Panc1 (cell line): ENCODE results near the gene ATP13A3. TPM values are rescaled to one million over a fixed set of nuclear protein-coding genes. Genes with fewer than 3 reads are reported as not detected.

ENCODE experiments used
- ATAC-seq: fragments of 200-7000 bp; cut with Tn5 transposase; 2 replicates; pipeline ENCODE4 v1.9.1; 2020; ENCODE audit warnings: mild to moderate bottlenecking, moderate library complexity
- BruUV-seq: library from RNA; stranded (reverse); fragments of 400-500 nt; replicated peaks from 2 replicates; lab custom pipeline; 2021; lab: Mats Ljungman, UMichigan
- CTCF ChIA-PET: fragments of 300-600 bp; sonication (Branson Sonifier 250); formaldehyde crosslinking; loops from one replicate; lab custom pipeline; 2022; ENCODE audit warnings: antibody characterized with exemption; lab: Charles Lee
- POLR2A ChIA-PET: fragments of 300-600 bp; sonication (Branson Sonifier 250); formaldehyde crosslinking; loops from one replicate; lab custom pipeline; 2022; ENCODE audit warnings: antibody characterized with exemption; lab: Charles Lee
- DNase-seq: peaks from one replicate; pipeline ENCODE4 v3.0.0-alpha.2; 2010; ENCODE audit warnings: low read depth, low spot score
- H3K27ac ChIP-seq: 2 replicates; pipeline ENCODE4 v1.5.1; 2011; ENCODE audit warnings: mild to moderate bottlenecking, low read length, inconsistent platforms
- H3K27me3 ChIP-seq: fragments of 200-500 bp; sonication (Bioruptor generic); 2 replicates; pipeline ENCODE4 v1.6.0; 2014; ENCODE audit warnings: low read length, inconsistent platforms; ENCODE audit not compliant: control insufficient read depth, insufficient read depth
- H3K36me3 ChIP-seq: fragments of 200-500 bp; sonication (Bioruptor generic); 2 replicates; pipeline ENCODE4 v1.5.1; 2014; ENCODE audit warnings: inconsistent platforms, mild to moderate bottlenecking, low read length, moderate library complexity; ENCODE audit not compliant: control insufficient read depth, insufficient read depth
- H3K4me1 ChIP-seq: 2 replicates; pipeline ENCODE4 v1.5.1; 2011; ENCODE audit warnings: inconsistent platforms, mild to moderate bottlenecking, low read length, moderate library complexity; ENCODE audit not compliant: control insufficient read depth, insufficient read depth
- H3K4me3 ChIP-seq, 2 experiments: 2 replicates each; pipeline ENCODE4 v1.5.1; 2011 to 2012; ENCODE audit warnings: low read depth in 2 of 2, low read length in 2 of 2, mild to moderate bottlenecking in 2 of 2, inconsistent platforms in 1 of 2, moderate library complexity in 1 of 2
- H3K9me3 ChIP-seq: fragments of 200-500 bp; sonication (Bioruptor generic); 2 replicates; pipeline ENCODE4 v1.5.1; 2014; ENCODE audit warnings: low read depth, mild to moderate bottlenecking, inconsistent platforms, low read length, moderate library complexity; ENCODE audit not compliant: control insufficient read depth, insufficient read depth
- POLR2AphosphoS5 ChIP-seq: IDR thresholded peaks from 2 replicates; pipeline ENCODE4 v1.6.1; 2012; ENCODE audit warnings: mild to moderate bottlenecking, low read depth, low read length, moderate library complexity
- SIN3A ChIP-seq: IDR thresholded peaks from 2 replicates; pipeline ENCODE4 v1.6.1; 2012; ENCODE audit warnings: low read depth, mild to moderate bottlenecking, low read length, moderate library complexity, borderline replicate concordance; ENCODE audit not compliant: insufficient read depth
- TCF7L2 ChIP-seq: IDR thresholded peaks from 2 replicates; pipeline ENCODE4 v1.6.1; 2011; ENCODE audit warnings: mild to moderate bottlenecking, low read depth, low read length, inconsistent platforms
- in situ Hi-C: cut with HindIII; loops from 2 replicates; pipeline ENCODE4 v1.10.0; 2016; ENCODE audit warnings: low sequenced_read_pairs, low pct_unique_long_range_greater_than_20kb
- intact Hi-C: fragments of 100-400 bp; cut with micrococcal nuclease; formaldehyde crosslinking; loops from one replicate; pipeline ENCODE4 v1.10.0; 2022; ENCODE audit not compliant: unreplicated experiment
- total RNA-seq: library from RNA; stranded (reverse); gene quantifications from one replicate; pipeline ENCODE4 v1.2.1, GENCODE V29; 2021; ENCODE audit not compliant: unreplicated experiment
- TF ChIP-seq, protein P1 (sequence below), 2 experiments: IDR thresholded peaks; 2 replicates each; pipeline ENCODE4 v1.6.1; 2011 to 2012; ENCODE audit warnings: low read depth in 2 of 2, control low read depth in 1 of 2, low read length in 1 of 2, mild to moderate bottlenecking in 1 of 2, moderate library complexity in 1 of 2; ENCODE audit not compliant: insufficient read depth in 1 of 2
- TF ChIP-seq, protein P2 (sequence below): fragments of 450-650 bp; IDR thresholded peaks from 2 replicates; pipeline ENCODE4 v1.5.1; 2017; ENCODE audit warnings: mild to moderate bottlenecking

Gene ATP13A3
- total RNA-seq, 1 experiment from 2014 or later: 169 TPM

DNA sequence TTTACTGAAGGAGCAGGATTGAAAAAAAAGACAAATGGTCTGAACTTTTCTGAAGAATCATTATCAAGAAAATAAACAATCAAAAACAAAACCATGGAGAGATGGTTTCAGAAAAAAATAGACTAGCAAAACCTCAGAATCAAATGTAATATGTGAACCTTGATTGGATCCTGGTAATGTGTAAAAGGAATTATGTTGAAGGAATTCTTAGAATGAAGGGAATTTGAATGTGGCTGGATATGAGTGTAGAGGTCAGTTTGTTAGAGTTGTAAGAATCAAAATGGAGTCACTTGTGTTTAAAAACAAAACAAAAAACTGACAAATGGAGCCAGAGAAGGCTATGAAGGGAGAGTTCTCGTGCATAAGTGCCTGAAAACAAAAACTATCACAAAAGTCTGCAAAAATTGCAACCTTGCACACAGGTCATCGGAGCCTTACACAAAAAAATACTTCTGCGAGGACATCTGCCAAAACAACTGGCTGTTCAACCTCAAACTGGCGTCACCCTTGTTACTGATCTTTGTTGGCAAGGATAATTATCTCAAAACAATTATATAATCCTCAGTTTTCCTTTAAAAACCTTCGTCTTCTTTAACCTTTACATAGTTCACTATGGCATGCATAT lies 19.1 kb upstream of the ATP13A3 start:
- no peaks in the 10 kb centered on the region for H3K9me3 ChIP-seq
- DNase-seq (no peak), ATAC-seq (no peak)
- no peaks in the 10 kb centered on the region for H3K36me3 ChIP-seq
- no peak overlapping the region for H3K4me3 ChIP-seq
- POLR2A ChIA-PET: interaction anchor here (0.6 kb wide), 1 partner anchor 31 kb away, joined by 3 read pairs; no protein-coding TSS in a partner anchor
- intact Hi-C loops: no loop called here
- CTCF ChIA-PET: no interaction called here
- in situ Hi-C loops: no loop called here
- no peaks in the 10 kb centered on the region for H3K27me3 ChIP-seq
- peak overlapping the region; percentile 5; the same call in 1 of the 2 replicates for H3K27ac ChIP-seq
- TF ChIP-seq, protein P1, sequence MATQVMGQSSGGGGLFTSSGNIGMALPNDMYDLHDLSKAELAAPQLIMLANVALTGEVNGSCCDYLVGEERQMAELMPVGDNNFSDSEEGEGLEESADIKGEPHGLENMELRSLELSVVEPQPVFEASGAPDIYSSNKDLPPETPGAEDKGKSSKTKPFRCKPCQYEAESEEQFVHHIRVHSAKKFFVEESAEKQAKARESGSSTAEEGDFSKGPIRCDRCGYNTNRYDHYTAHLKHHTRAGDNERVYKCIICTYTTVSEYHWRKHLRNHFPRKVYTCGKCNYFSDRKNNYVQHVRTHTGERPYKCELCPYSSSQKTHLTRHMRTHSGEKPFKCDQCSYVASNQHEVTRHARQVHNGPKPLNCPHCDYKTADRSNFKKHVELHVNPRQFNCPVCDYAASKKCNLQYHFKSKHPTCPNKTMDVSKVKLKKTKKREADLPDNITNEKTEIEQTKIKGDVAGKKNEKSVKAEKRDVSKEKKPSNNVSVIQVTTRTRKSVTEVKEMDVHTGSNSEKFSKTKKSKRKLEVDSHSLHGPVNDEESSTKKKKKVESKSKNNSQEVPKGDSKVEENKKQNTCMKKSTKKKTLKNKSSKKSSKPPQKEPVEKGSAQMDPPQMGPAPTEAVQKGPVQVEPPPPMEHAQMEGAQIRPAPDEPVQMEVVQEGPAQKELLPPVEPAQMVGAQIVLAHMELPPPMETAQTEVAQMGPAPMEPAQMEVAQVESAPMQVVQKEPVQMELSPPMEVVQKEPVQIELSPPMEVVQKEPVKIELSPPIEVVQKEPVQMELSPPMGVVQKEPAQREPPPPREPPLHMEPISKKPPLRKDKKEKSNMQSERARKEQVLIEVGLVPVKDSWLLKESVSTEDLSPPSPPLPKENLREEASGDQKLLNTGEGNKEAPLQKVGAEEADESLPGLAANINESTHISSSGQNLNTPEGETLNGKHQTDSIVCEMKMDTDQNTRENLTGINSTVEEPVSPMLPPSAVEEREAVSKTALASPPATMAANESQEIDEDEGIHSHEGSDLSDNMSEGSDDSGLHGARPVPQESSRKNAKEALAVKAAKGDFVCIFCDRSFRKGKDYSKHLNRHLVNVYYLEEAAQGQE (IDR thresholded peaks at IDR 0.05; ENCODE audit: insufficient read depth in 1 of 2, low read depth in 2 of 2, low read length in 1 of 2): no peak
- no peak for TF ChIP-seq TCF7L2
- TF ChIP-seq POLR2AphosphoS5: no peak
- no peak for TF ChIP-seq SIN3A
- TF ChIP-seq, protein P2, sequence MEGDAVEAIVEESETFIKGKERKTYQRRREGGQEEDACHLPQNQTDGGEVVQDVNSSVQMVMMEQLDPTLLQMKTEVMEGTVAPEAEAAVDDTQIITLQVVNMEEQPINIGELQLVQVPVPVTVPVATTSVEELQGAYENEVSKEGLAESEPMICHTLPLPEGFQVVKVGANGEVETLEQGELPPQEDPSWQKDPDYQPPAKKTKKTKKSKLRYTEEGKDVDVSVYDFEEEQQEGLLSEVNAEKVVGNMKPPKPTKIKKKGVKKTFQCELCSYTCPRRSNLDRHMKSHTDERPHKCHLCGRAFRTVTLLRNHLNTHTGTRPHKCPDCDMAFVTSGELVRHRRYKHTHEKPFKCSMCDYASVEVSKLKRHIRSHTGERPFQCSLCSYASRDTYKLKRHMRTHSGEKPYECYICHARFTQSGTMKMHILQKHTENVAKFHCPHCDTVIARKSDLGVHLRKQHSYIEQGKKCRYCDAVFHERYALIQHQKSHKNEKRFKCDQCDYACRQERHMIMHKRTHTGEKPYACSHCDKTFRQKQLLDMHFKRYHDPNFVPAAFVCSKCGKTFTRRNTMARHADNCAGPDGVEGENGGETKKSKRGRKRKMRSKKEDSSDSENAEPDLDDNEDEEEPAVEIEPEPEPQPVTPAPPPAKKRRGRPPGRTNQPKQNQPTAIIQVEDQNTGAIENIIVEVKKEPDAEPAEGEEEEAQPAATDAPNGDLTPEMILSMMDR: no peak
- no TSS peak for BruUV-seq
- H3K4me1 ChIP-seq: no peaks in the 10 kb centered on the region

DNA sequence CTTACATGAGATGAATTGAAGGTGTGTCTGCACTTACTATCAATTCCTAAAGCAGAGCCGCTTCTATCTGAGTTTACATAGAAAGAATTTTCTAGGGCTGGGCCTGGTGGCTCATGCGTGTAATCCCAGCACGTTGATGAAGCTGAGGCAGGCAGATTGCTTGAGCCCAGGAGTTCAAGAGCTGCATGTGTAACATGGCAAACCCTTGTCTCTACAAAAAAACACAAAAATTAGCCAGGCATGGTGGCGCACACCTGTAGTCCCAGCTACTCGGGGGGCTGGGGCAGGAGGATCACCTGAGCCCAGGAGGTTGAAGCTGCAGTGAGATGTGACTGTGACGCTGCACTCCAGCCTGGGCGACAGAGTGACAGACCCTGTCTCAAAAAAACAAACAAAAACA lies 18.1 kb upstream of the ATP13A3 start:
- intact Hi-C loops: no loop called here
- H3K4me1 ChIP-seq: no peaks in the 10 kb centered on the region
- ATAC-seq (no peak), DNase-seq (no peak)
- no peaks in the 10 kb centered on the region for H3K36me3 ChIP-seq
- no peak overlapping the region for H3K27ac ChIP-seq
- H3K27me3 ChIP-seq: no peaks in the 10 kb centered on the region
- ChIA-PET CTCF (no interaction called here), POLR2A (interaction anchor here (0.6 kb wide), 2 partner anchors 12 to 30 kb away, joined by 3 to 6 read pairs; no protein-coding TSS in a partner anchor)
- no TSS peak for BruUV-seq
- no peak for TF ChIP-seq POLR2AphosphoS5
- TF ChIP-seq, protein P1 (IDR thresholded peaks at IDR 0.05; ENCODE audit: insufficient read depth in 1 of 2, low read depth in 2 of 2, low read length in 1 of 2): no peak
- in situ Hi-C loops: no loop called here
- no peak overlapping the region for H3K4me3 ChIP-seq
- H3K9me3 ChIP-seq: no peaks in the 10 kb centered on the region
